ENCODE data around the gene ZNF800.

The ZNF800 gene

GRCh38 chr7:127387974-127388373 lies 4.5 kb downstream of the ZNF800 start:
- peaks cover 21% of the 10 kb centered on the region for H3K4me1 Mint-ChIP-seq
- no peaks in the 10 kb centered on the region for H3K9me3 Mint-ChIP-seq
- DNase-seq, result no peak
- no peak overlapping the region for H3K27ac Mint-ChIP-seq
- H3K27me3 Mint-ChIP-seq (ENCODE audit: low read depth, poor library complexity), result peaks cover 3% of the 10 kb centered on the region
- peaks cover 48% of the 10 kb centered on the region for H3K36me3 Mint-ChIP-seq (ENCODE audit: low read depth)
- no peak overlapping the region for H3K4me3 Mint-ChIP-seq
- TF ChIP-seq, protein P1, sequence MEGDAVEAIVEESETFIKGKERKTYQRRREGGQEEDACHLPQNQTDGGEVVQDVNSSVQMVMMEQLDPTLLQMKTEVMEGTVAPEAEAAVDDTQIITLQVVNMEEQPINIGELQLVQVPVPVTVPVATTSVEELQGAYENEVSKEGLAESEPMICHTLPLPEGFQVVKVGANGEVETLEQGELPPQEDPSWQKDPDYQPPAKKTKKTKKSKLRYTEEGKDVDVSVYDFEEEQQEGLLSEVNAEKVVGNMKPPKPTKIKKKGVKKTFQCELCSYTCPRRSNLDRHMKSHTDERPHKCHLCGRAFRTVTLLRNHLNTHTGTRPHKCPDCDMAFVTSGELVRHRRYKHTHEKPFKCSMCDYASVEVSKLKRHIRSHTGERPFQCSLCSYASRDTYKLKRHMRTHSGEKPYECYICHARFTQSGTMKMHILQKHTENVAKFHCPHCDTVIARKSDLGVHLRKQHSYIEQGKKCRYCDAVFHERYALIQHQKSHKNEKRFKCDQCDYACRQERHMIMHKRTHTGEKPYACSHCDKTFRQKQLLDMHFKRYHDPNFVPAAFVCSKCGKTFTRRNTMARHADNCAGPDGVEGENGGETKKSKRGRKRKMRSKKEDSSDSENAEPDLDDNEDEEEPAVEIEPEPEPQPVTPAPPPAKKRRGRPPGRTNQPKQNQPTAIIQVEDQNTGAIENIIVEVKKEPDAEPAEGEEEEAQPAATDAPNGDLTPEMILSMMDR (IDR thresholded peaks at IDR 0.05), result no peak

DNA sequence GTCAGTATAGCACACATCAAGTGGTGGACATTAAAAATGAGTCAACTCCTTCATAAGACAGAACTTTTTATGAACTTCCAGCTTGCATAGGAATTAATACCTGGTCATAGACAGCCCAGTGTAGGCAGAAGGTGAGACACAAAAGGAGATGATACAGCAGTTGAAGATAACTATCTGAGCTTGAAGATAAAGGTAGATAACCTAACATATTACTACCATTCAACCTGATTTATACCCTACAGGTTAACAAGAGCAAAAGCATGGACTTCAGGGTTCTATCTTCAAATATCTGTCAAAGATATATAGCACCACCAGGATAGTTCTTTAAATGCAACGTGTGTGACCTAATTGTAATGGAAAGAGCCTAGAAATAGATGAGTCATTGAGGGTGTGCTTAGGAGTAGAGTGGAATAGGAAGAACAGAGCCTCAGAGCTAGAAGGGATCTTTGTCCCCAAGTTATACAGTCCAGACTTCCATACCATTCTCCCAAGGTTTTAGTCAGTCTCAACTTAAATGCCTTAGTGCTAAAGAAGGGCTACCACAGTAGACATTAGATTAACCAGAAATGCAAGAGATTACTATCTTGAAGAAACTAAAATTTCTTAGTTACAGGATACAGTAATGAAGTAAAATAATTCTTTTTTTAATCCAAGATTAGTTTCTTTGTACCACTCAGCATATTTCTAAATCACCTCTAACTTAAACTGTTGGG lies 9.2 kb downstream of the ZNF800 start:
- H3K36me3 Mint-ChIP-seq (ENCODE audit: low read depth), result peaks cover 35% of the 10 kb centered on the region
- no peaks in the 10 kb centered on the region for H3K27me3 Mint-ChIP-seq (ENCODE audit: low read depth, poor library complexity)
- TF ChIP-seq, protein P1 (IDR thresholded peaks at IDR 0.05), result no peak
- H3K4me3 Mint-ChIP-seq, result no peak overlapping the region
- no peaks in the 10 kb centered on the region for H3K9me3 Mint-ChIP-seq
- DNase-seq, result no peak
- peaks cover 11% of the 10 kb centered on the region for H3K4me1 Mint-ChIP-seq
- no peak overlapping the region for H3K27ac Mint-ChIP-seq

DNA sequence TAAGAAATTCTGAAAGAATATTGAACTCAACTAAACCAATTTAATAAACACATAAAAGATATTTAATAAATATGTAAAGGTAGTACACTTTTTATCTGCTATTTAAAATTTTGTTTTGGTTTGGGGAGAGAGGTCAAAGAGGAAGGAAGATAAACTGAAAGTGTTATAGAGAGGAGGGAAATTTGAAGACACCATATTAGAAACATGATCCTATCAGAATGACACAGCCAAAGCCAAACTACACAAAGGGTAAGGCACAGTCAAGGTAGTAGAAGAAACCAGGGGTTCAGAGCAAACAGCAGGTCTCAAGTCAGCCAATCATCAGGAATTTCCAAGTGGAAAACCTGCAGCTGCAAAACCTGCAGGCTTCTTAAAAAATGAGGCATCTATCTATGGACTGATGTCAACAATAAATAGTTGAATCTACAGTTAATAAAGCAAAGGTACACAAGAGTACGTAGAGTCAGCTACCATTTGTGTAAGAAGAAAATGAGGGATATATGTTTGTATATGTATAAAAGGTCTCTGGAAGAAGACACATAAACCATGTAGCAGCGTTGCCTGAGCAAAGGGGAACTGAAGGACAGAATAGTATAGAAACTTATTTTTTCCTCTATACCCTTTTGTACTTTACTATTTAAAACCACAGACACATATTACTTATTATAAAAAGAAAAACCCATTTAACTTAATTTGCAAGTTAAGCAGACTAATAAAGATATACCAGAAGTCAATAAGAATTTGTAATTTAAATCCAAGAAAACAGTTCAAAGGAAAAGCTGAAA lies 10.0 kb downstream of the ZNF800 start:
- DNase-seq, result no peak
- H3K36me3 Mint-ChIP-seq (ENCODE audit: low read depth), result peaks cover 29% of the 10 kb centered on the region
- H3K4me3 Mint-ChIP-seq, result no peak overlapping the region
- no peaks in the 10 kb centered on the region for H3K27me3 Mint-ChIP-seq (ENCODE audit: low read depth, poor library complexity)
- H3K9me3 Mint-ChIP-seq, result no peaks in the 10 kb centered on the region
- H3K4me1 Mint-ChIP-seq, result peaks cover 11% of the 10 kb centered on the region
- no peak overlapping the region for H3K27ac Mint-ChIP-seq
- TF ChIP-seq, protein P1 (IDR thresholded peaks at IDR 0.05), result no peak

GRCh38 chr7:127380479-127380878 lies 12.0 kb downstream of the ZNF800 start:
- no peaks in the 10 kb centered on the region for H3K9me3 Mint-ChIP-seq
- TF ChIP-seq, protein P1 (IDR thresholded peaks at IDR 0.05), result no peak
- H3K4me3 Mint-ChIP-seq, result no peak overlapping the region
- no peaks in the 10 kb centered on the region for H3K27me3 Mint-ChIP-seq (ENCODE audit: low read depth, poor library complexity)
- H3K27ac Mint-ChIP-seq, result no peak overlapping the region
- no peak for DNase-seq
- peaks cover 27% of the 10 kb centered on the region for H3K36me3 Mint-ChIP-seq (ENCODE audit: low read depth)
- H3K4me1 Mint-ChIP-seq, result peaks cover 11% of the 10 kb centered on the region

DNA sequence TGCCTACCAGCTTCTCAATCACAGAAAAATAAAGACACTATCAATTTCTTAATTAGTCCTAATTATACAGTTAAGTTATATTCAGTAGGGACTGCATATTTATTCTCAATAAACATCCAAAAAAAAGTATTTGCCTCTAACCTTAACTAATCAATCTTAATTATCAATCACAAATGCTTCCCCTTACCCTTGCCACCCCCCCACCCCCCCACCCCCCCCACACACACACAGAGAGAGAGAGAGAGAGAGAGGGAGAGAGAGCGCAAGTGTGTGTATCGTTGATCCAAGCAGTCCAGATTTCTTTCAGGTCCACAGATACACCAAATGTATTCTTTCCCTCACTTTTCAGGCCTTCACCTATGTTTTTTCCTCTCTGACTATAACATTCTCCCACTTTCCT lies 12.9 kb downstream of the ZNF800 start:
- Mint-ChIP-seq H3K4me3 (no peak overlapping the region), H3K9me3 (no peaks in the 10 kb centered on the region), H3K27ac (no peak overlapping the region), H3K27me3 (ENCODE audit: low read depth, poor library complexity) (no peaks in the 10 kb centered on the region), H3K36me3 (ENCODE audit: low read depth) (peaks cover 21% of the 10 kb centered on the region), H3K4me1 (peaks cover 11% of the 10 kb centered on the region)
- TF ChIP-seq, protein P1 (IDR thresholded peaks at IDR 0.05), result no peak
- no peak for DNase-seq

All from nephron progenitor cell (in vitro differentiated cells).